Testis (tissue), 3 donors: ENCODE data around the gene SLC39A12. TPM values are rescaled to one million over a fixed set of nuclear protein-coding genes. Genes with fewer than 3 reads are reported as not detected.
A peak's percentile ranks its signal among the peaks of the same experiment; 100 is the strongest.
"Not testable (repeated sequence)": the region's sequence is repeated elsewhere in the genome, so short reads cannot be mapped to it uniquely, and the experiment has no call there.

Source experiments
- DNase-seq: peaks from one replicate; pipeline ENCODE4 v3.0.0-alpha.2; 2019
- H3K27ac ChIP-seq, 2 donors: fragments of 200-600 bp; sonication (generic); one replicate each; pipeline ENCODE4 v1.5.1; 2019
- H3K27me3 ChIP-seq: fragments of 200-600 bp; sonication (generic); one replicate; pipeline ENCODE4 v1.5.1; 2019
- H3K36me3 ChIP-seq: fragments of 200-600 bp; sonication (generic); one replicate; pipeline ENCODE4 v1.5.1; 2017; ENCODE audit warnings: low read depth; ENCODE audit errors: missing control alignments
- H3K4me1 ChIP-seq: fragments of 200-600 bp; sonication (generic); one replicate; pipeline ENCODE4 v1.5.1; 2019
- H3K4me3 ChIP-seq, 2 donors: fragments of 200-600 bp; sonication (generic); one replicate each; pipeline ENCODE4 v1.5.1; 2017 to 2019
- H3K9me3 ChIP-seq: fragments of 200-600 bp; sonication (generic); one replicate; pipeline ENCODE4 v1.5.1; 2017
- POLR2A ChIP-seq: fragments of 450-650 bp; IDR thresholded peaks from one replicate; pipeline ENCODE4 v1.6.1; 2017; ENCODE audit warnings: antibody characterized with exemption, mild to moderate bottlenecking, moderate library complexity
- WGBS, 2 donors: methylation state at CpG; one replicate each; pipeline ENCODE4 v1.1.5; 2018; 5-methylcytosine and 5-hydroxymethylcytosine counted together
- intact Hi-C: fragments of 100-400 bp; cut with DNase I; formaldehyde crosslinking; loops from one replicate; pipeline ENCODE4 v1.15.1; 2023; ENCODE audit warnings: low total_unique reads
- polyA plus RNA-seq: library from polyadenylated mRNA; stranded (reverse); fragments of 350-450 nt; fragmentation: Illumina TruSeq; extraction: RNeasy Lipid Tissue Mini Kit (QIAGEN cat#74804); gene quantifications from one replicate; pipeline ENCODE4 v1.2.3, GENCODE V29; 2014; ENCODE audit warnings: low read depth, low replicate concordance; ENCODE audit not compliant: insufficient read depth
- total RNA-seq, 2 donors: library from RNA; depleted of rRNA; stranded (reverse); fragments of >200 nt; gene quantifications; one replicate each; pipeline ENCODE4 v1.2.3, GENCODE V29; 2016
- TF ChIP-seq, protein P1 (sequence below), 3 experiments: fragments of 450-650 bp in 2 of 3; fragments of 200-600 bp in 1 of 3; sonication (generic) in 1 of 3; IDR thresholded peaks; one replicate each; pipeline ENCODE4 v1.5.1; 2016 to 2019; ENCODE audit warnings: antibody characterized with exemption in 3 of 3, mild to moderate bottlenecking in 2 of 3, moderate library complexity in 1 of 3

SLC39A12 gene
- total and polyA plus RNA-seq, 3 donors from 2014 or later, result 0.38 to 0.68 (median 0.47) TPM

DNA sequence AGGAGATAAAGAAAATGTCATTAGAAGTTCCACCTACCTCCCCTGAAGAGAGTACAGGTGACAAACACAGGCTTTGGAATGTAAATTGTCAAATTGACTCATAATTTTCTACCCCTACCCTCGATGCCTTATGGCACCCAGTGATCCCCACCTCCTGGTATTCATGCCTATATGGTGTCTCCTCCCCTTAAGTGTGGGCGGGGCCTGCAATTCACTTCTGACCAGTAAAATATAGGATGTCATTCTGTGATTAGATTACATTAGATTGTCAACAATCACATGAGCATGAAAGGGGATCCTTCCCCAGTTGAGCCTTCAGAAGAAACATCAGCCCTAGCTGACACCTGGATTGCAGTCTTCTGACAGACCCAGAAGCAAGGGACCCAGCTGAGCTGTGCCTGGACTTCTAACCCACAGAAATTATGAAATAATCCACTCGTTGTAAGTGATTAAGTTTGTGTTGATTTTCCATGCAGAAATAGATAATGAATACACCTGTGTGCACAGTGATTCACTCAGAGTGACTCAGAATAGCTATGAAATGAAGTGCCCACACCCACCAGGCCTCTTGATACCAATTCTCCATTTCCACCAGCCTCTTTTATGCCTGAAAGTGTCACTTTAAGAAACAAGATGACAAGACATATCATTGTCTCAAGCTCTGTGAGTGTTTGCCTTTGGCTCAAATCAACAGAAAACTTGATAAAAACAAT lies 8.5 kb upstream of the SLC39A12 start:
- intact Hi-C loops, result no loop called here
- 75 to 79% methylated on average over 3 of the region's 3 CpGs for WGBS, 2 donors
- Histone ChIP-seq H3K9me3 (no peaks in the 10 kb centered on the region), H3K4me3 (no peak overlapping the region), H3K36me3 (no peaks in the 10 kb centered on the region), H3K4me1 (no peaks in the 10 kb centered on the region), H3K27me3 (no peaks in the 10 kb centered on the region), H3K27ac (no peak overlapping the region)
- DNase-seq, result no peak
- TF ChIP-seq, protein P1, sequence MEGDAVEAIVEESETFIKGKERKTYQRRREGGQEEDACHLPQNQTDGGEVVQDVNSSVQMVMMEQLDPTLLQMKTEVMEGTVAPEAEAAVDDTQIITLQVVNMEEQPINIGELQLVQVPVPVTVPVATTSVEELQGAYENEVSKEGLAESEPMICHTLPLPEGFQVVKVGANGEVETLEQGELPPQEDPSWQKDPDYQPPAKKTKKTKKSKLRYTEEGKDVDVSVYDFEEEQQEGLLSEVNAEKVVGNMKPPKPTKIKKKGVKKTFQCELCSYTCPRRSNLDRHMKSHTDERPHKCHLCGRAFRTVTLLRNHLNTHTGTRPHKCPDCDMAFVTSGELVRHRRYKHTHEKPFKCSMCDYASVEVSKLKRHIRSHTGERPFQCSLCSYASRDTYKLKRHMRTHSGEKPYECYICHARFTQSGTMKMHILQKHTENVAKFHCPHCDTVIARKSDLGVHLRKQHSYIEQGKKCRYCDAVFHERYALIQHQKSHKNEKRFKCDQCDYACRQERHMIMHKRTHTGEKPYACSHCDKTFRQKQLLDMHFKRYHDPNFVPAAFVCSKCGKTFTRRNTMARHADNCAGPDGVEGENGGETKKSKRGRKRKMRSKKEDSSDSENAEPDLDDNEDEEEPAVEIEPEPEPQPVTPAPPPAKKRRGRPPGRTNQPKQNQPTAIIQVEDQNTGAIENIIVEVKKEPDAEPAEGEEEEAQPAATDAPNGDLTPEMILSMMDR (IDR thresholded peaks at IDR 0.05), result no peak
- no peak for TF ChIP-seq POLR2A

DNA sequence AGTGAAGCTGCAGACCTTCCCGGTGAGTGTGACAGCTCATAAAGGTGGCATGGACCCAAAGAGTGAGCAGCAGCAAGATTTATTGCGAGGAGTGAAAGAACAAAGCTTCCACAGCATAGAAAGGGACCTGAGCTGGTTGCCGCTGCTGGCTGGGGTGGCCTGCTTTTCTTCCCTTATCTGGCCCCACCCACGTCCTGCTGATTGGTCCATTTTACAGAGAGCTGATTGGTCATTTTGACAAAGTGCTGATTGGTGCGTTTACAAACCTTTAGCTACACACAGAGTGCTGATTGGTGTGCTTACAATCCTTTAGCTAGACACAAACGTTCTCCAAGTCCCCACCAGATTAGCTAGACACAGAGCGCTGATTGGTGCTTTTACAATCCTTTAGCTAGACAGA lies 1.4 kb upstream of the SLC39A12 start:
- DNase-seq, result peak; percentile 58

DNA sequence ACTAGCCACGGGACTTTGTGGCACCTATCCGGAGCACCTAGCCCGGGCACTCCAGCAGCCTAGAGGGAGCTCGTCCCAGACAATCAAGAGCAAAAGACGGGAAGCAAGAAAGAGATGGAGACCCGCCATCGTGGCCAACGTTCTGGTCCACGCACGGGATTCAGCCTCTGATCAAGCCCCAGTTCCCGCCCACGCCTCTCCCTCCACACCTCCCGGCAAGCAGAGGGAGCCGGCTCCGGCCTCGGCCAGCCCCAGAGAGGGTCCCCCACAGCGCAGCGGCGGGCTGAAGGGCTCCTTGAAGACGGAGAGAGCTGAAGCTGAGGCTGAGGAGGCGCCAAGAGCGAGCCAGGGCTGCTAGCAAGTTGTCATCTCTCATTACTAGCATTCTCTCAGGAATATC lies 992 bp upstream of the SLC39A12 start:
- Histone ChIP-seq H3K36me3 (no peaks in the 10 kb centered on the region), H3K4me1 (no peaks in the 10 kb centered on the region), H3K27me3 (no peaks in the 10 kb centered on the region), H3K27ac (no peak overlapping the region), H3K4me3 (peak overlapping the region in 1 of 2 donors; percentile 42), H3K9me3 (no peaks in the 10 kb centered on the region)
- WGBS, 2 donors, result 65 to 68% methylated on average over 6 to 22 of the region's 22 CpGs
- TF ChIP-seq POLR2A, result no peak
- TF ChIP-seq, protein P1 (IDR thresholded peaks at IDR 0.05), result no peak
- intact Hi-C loops, result no loop called here
- no peak for DNase-seq

More for the DNA sequence above, 1.4 kb upstream of the SLC39A12 start:
- intact Hi-C loops, H3K9me3 ChIP-seq, H3K4me1 ChIP-seq, H3K27me3 ChIP-seq, H3K36me3 ChIP-seq, H3K27ac ChIP-seq: not testable (repeated sequence)
- H3K4me3 ChIP-seq, result peak overlapping the region in 1 of 2 donors; percentile 42
- WGBS, 2 donors, result 60 to 61% methylated on average over 7 of the region's 7 CpGs

DNA sequence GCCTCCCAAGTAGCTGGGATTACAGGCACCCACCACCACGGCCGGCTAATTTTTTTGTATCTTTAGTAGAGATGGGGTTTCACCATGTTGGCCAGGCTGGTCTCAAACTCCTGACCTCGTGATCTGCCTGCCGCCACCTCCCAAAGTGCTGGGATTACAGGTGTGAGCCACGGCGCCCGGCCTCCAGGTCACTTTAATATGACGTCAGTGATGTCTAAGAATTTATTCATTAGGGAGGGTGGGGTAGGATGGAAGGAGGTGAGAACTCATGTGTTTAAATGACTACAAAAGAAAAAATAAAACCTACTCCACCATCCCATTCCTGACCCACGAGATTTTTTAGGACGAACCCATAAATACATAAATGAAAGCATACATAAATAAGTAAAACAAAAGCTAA lies 2.7 kb downstream of the SLC39A12 start:
- not testable (repeated sequence) for H3K27ac ChIP-seq
- WGBS, 2 donors, result 83 to 90% methylated on average over 10 of the region's 10 CpGs

DNA sequence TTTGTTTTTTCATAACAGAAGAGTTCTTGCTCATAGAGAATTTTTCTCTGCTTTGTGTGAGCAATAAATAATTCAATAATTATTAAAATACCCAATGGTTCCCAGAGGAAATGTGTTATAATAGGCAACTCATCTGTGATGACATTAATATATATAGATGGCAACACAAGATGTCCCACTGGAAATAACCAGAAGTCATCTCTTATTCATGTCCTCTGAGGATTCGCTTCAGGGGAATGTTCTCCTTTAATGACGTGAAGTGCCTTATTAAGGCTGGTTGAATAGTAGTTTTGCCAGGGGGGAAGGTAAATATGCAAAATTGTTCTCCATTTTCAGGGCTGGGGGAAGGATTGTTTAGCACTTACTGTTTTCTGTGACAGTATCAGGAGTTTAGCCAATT lies 3.1 kb downstream of the SLC39A12 start:
- TF ChIP-seq, protein P1 (IDR thresholded peaks at IDR 0.05), result no peak
- no peak for TF ChIP-seq POLR2A
- no peak for DNase-seq

More for the DNA sequence above, 2.7 kb downstream of the SLC39A12 start:
- H3K27me3 ChIP-seq, H3K36me3 ChIP-seq, H3K4me1 ChIP-seq, H3K9me3 ChIP-seq, DNase-seq, intact Hi-C loops, H3K4me3 ChIP-seq: not testable (repeated sequence)

DNA sequence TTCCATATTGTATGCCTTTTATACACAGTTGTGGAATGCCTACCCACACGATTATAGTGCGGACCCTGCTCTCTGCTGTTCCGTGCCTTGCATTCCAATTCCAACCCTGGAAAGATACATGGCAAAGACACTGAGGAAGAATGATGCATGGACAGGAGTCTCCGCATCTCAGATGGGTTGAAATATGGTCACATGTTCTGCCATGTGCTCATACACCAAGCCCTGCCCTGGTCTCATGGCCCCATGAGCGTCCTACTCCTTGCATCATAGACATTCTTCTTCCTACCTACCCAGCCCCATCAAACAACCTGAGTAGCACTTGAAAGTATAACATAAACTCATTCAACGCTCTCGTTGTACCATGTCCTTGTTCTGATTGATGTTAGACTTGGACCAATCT lies 6.3 kb downstream of the SLC39A12 start:
- no peak overlapping the region for H3K27ac ChIP-seq
- 98% methylated on average over 7 of the region's 7 CpGs for WGBS, 2 donors
- intact Hi-C loops, result no loop called here
- no peak for DNase-seq
- no peaks in the 10 kb centered on the region for H3K36me3 ChIP-seq
- H3K4me1 ChIP-seq, result no peaks in the 10 kb centered on the region
- TF ChIP-seq POLR2A, result no peak
- TF ChIP-seq, protein P1 (IDR thresholded peaks at IDR 0.05), result no peak
- no peak overlapping the region for H3K4me3 ChIP-seq
- H3K9me3 ChIP-seq, result no peaks in the 10 kb centered on the region
- no peaks in the 10 kb centered on the region for H3K27me3 ChIP-seq

More for the DNA sequence above, 3.1 kb downstream of the SLC39A12 start:
- H3K4me1 ChIP-seq, result no peaks in the 10 kb centered on the region
- no peak overlapping the region for H3K27ac ChIP-seq
- no peaks in the 10 kb centered on the region for H3K9me3 ChIP-seq
- WGBS, 2 donors, result 82 to 85% methylated on average over 2 of the region's 2 CpGs
- H3K27me3 ChIP-seq, result no peaks in the 10 kb centered on the region
- no peak overlapping the region for H3K4me3 ChIP-seq
- intact Hi-C loops, result no loop called here
- H3K36me3 ChIP-seq, result no peaks in the 10 kb centered on the region
